RWPE1 (cell line): ENCODE results near the gene ELAPOR2.

Experiments
- CTCF ChIA-PET: fragments of 350-600 bp; sonication (Branson Sonifier 250); formaldehyde crosslinking; extraction: SDS; loops from one replicate; lab custom pipeline; 2021; lab: Yijun Ruan, JAX
- POLR2A ChIA-PET: fragments of 400-600 bp; formaldehyde crosslinking; extraction: SDS; loops from one replicate; lab custom pipeline; 2020; ENCODE audit warnings: antibody characterized with exemption; ENCODE audit not compliant: low non-redundant PET; lab: Yijun Ruan, JAX
- DNase-seq: peaks from one replicate; pipeline ENCODE4 v3.0.0; 2012; ENCODE audit warnings: low spot score
- H3K27ac ChIP-seq: fragments of 450-650 bp; 2 replicates; pipeline ENCODE4 v1.5.1; 2017
- CTCF ChIP-seq: fragments of 450-650 bp; conservative IDR thresholded peaks from 2 replicates; pipeline ENCODE4 v1.5.1; 2017; ENCODE audit warnings: low read depth, mild to moderate bottlenecking

Gene ELAPOR2

GRCh38 chr7:87013136-87013839, 46.2 kb downstream of the ELAPOR2 start:
- ChIA-PET CTCF (no interaction called here), POLR2A (no interaction called here)
- H3K27ac ChIP-seq: no peak overlapping the region
- DNase-seq: no peak
- TF ChIP-seq CTCF: no peak
